HCT116 (cell line): ENCODE results near the gene OTUD4. TPM values are rescaled to one million over a fixed set of nuclear protein-coding genes. Genes with fewer than 3 reads are reported as not detected.

Source experiments
- ATAC-seq: fragments of 200-7000 bp; cut with Tn5 transposase; 2 replicates; pipeline ENCODE4 v1.9.1; 2020; ENCODE audit warnings: mild to moderate bottlenecking, moderate library complexity
- BruUV-seq: library from RNA; stranded (reverse); fragments of 400-500 nt; replicated peaks from 2 replicates; lab custom pipeline; 2021; lab: Mats Ljungman, UMichigan
- CTCF ChIA-PET: fragments of 300-600 bp; sonication (Branson Sonifier 250); formaldehyde crosslinking; loops from one replicate; lab custom pipeline; 2021; ENCODE audit warnings: antibody characterized with exemption; lab: Charles Lee
- POLR2A ChIA-PET: fragments of 300-600, 350-600 bp; sonication (Branson Sonifier 250); formaldehyde crosslinking; loops from one replicate; lab custom pipeline; 2021; ENCODE audit warnings: antibody characterized with exemption; lab: Charles Lee
- RAD21 ChIA-PET, 2 experiments: fragments of 300-600 bp; sonication (Branson Sonifier 250); formaldehyde crosslinking; loops; one replicate each; lab custom pipeline; 2023; ENCODE audit warnings: low total read pairs in 2 of 2; ENCODE audit not compliant: uncharacterized antibody in 2 of 2, unreplicated experiment in 2 of 2, low non-redundant PET in 1 of 2; lab: Charles Lee
- DNase-seq: peaks from one replicate; pipeline ENCODE4 v3.0.0-alpha.2; 2010; ENCODE audit warnings: low read depth, low spot score
- H2AFZ ChIP-seq: fragments of 200-600 bp; shearing (Covaris generic), sonication (generic); 2 replicates; pipeline ENCODE4 v1.6.1; 2017; ENCODE audit warnings: low read depth, mixed run types, mixed read lengths, antibody characterized with exemption, low read length; ENCODE audit not compliant: poor library complexity, severe bottlenecking
- H3K27ac ChIP-seq: 2 replicates; pipeline ENCODE4 v1.5.1; 2012; ENCODE audit warnings: low read depth, low read length
- H3K27me3 ChIP-seq: fragments of 200-600 bp; sonication (generic); 2 replicates; pipeline ENCODE4 v1.6.1; 2016; ENCODE audit warnings: mixed run types, low read length, mixed read lengths; ENCODE audit not compliant: insufficient read depth
- H3K36me3 ChIP-seq, 2 experiments: fragments of 200-500 bp in 1 of 2; fragments of 200-600 bp in 1 of 2; sonication (Bioruptor generic) in 1 of 2; sonication (generic) in 1 of 2; 2 replicates each; pipeline versions ENCODE4 v1.5.1 to v1.6.1; 2014 to 2016; ENCODE audit warnings: low read length in 2 of 2, inconsistent platforms in 1 of 2, mixed read lengths in 1 of 2, mixed run types in 1 of 2; ENCODE audit not compliant: insufficient read depth in 2 of 2, control insufficient read depth in 1 of 2
- H3K4me1 ChIP-seq, 2 experiments: fragments of 200-600 bp in 1 of 2; sonication (generic) in 1 of 2; 2 replicates each; pipeline versions ENCODE4 v1.5.1 to v1.6.1; 2012 to 2017; ENCODE audit warnings: low read length in 2 of 2, inconsistent platforms in 1 of 2, mild to moderate bottlenecking in 1 of 2, mixed read lengths in 1 of 2, mixed run types in 1 of 2, moderate library complexity in 1 of 2; ENCODE audit not compliant: insufficient read depth in 2 of 2, control insufficient read depth in 1 of 2
- H3K4me2 ChIP-seq: fragments of 200-600 bp; sonication (generic); 2 replicates; pipeline ENCODE4 v1.6.1; 2017; ENCODE audit warnings: mixed run types, low read length, mixed read lengths
- H3K4me3 ChIP-seq, 2 experiments: fragments of 200-600 bp in 1 of 2; sonication (generic) in 1 of 2; replicated peaks in 1 of 2; 2 replicates each; pipeline ENCODE4 v1.5.1; 2011 to 2016; ENCODE audit warnings: low read length in 2 of 2, control low read depth in 1 of 2, low read depth in 1 of 2, mild to moderate bottlenecking in 1 of 2, mixed read lengths in 1 of 2, mixed run types in 1 of 2
- H3K79me2 ChIP-seq: fragments of 200-600 bp; sonication (generic); 2 replicates; pipeline ENCODE4 v1.6.1; 2017; ENCODE audit warnings: mild to moderate bottlenecking, mixed run types, low read length, moderate library complexity, mixed read lengths; ENCODE audit not compliant: insufficient read depth
- H3K9ac ChIP-seq: fragments of 200-600 bp; sonication (generic); 2 replicates; pipeline ENCODE4 v1.6.1; 2016; ENCODE audit warnings: low read length, mixed read lengths
- H3K9me2 ChIP-seq: fragments of 200-600 bp; sonication (generic), shearing (Covaris generic); 2 replicates; pipeline ENCODE4 v1.6.1; 2017; ENCODE audit warnings: mixed run types, mild to moderate bottlenecking, moderate library complexity; ENCODE audit not compliant: insufficient read depth
- H3K9me3 ChIP-seq, 2 experiments: fragments of 200-500 bp in 1 of 2; fragments of 200-600 bp in 1 of 2; sonication (Bioruptor generic) in 1 of 2; sonication (generic) in 1 of 2; 2 replicates each; pipeline ENCODE4 v1.6.1; 2014 to 2017; ENCODE audit warnings: low read length in 2 of 2, mixed read lengths in 2 of 2, inconsistent platforms in 1 of 2, low read depth in 1 of 2, mild to moderate bottlenecking in 1 of 2, mixed run types in 1 of 2, moderate library complexity in 1 of 2; ENCODE audit not compliant: control insufficient read depth in 1 of 2, insufficient read depth in 1 of 2
- H4K20me1 ChIP-seq: fragments of 200-600 bp; sonication (generic), shearing (Covaris generic); 2 replicates; pipeline ENCODE4 v1.6.1; 2017; ENCODE audit warnings: mixed run types, mild to moderate bottlenecking, moderate library complexity; ENCODE audit not compliant: insufficient read depth
- ATF3 ChIP-seq: IDR thresholded peaks from 2 replicates; pipeline ENCODE4 v1.6.1; 2012
- CBX3 ChIP-seq: IDR thresholded peaks from 2 replicates; pipeline ENCODE4 v1.6.1; 2012; ENCODE audit warnings: low read depth
- CEBPB ChIP-seq: IDR thresholded peaks from 2 replicates; pipeline ENCODE4 v1.6.1; 2012; ENCODE audit warnings: low read depth
- CTCF ChIP-seq, 3 experiments: fragments of 200-600 bp in 1 of 3; sonication (generic) in 1 of 3; IDR thresholded peaks in 2 of 3; conservative IDR thresholded peaks in 1 of 3; 2 replicates each; pipeline ENCODE4 v1.5.1; 2012 to 2017; ENCODE audit warnings: low read depth in 2 of 3, low read length in 2 of 3, antibody characterized with exemption in 1 of 3, borderline replicate concordance in 1 of 3, control low read depth in 1 of 3, mild to moderate bottlenecking in 1 of 3, mixed read lengths in 1 of 3, mixed run types in 1 of 3, moderate library complexity in 1 of 3; ENCODE audit not compliant: insufficient read depth in 1 of 3
- ELF1 ChIP-seq: IDR thresholded peaks from 2 replicates; pipeline ENCODE4 v1.6.1; 2012; ENCODE audit warnings: low read depth, borderline replicate concordance
- EZH2phosphoT487 ChIP-seq: fragments of 200-600 bp; IDR thresholded peaks from 2 replicates; pipeline ENCODE4 v1.6.1; 2018; ENCODE audit warnings: antibody characterized with exemption, borderline replicate concordance
- JUND ChIP-seq: IDR thresholded peaks from 2 replicates; pipeline ENCODE4 v1.6.1; 2012
- POLR2A ChIP-seq: IDR thresholded peaks from 2 replicates; pipeline ENCODE4 v1.7.0; 2011; ENCODE audit warnings: borderline replicate concordance; ENCODE audit not compliant: insufficient read depth, insufficient read length; ENCODE audit errors: extremely low read depth
- POLR2AphosphoS5 ChIP-seq: IDR thresholded peaks from 2 replicates; pipeline ENCODE4 v1.6.1; 2011; ENCODE audit warnings: mild to moderate bottlenecking, low read depth, low read length, moderate library complexity
- SP1 ChIP-seq: IDR thresholded peaks from 2 replicates; pipeline ENCODE4 v1.6.1; 2012; ENCODE audit warnings: low read depth
- SRF ChIP-seq: IDR thresholded peaks from 2 replicates; pipeline ENCODE4 v1.6.1; 2012; ENCODE audit warnings: low read depth
- TCF7L2 ChIP-seq: IDR thresholded peaks from 2 replicates; pipeline ENCODE4 v1.7.0; 2011; ENCODE audit warnings: borderline replicate concordance, inconsistent platforms; ENCODE audit not compliant: insufficient read depth, insufficient read length; ENCODE audit errors: extremely low read depth
- YY1 ChIP-seq: IDR thresholded peaks from 2 replicates; pipeline ENCODE4 v1.6.1; 2011; ENCODE audit warnings: low read length, low read depth, moderate library complexity, mild to moderate bottlenecking; ENCODE audit not compliant: insufficient replicate concordance; ENCODE audit errors: extremely low read depth
- ZBTB33 ChIP-seq: IDR thresholded peaks from 2 replicates; pipeline ENCODE4 v1.6.1; 2011; ENCODE audit warnings: mild to moderate bottlenecking, low read length, moderate library complexity; ENCODE audit not compliant: insufficient replicate concordance; ENCODE audit errors: extremely low read depth
- ZFX ChIP-seq: fragments of 450-650 bp; IDR thresholded peaks from 2 replicates; pipeline ENCODE4 v1.6.1; 2017
- ZNF274 ChIP-seq: fragments of 200-500 bp; sonication (Bioruptor generic); IDR thresholded peaks from 2 replicates; pipeline ENCODE4 v1.6.1; 2014; ENCODE audit warnings: mild to moderate bottlenecking, low read depth, low read length, inconsistent platforms
- intact Hi-C: fragments of 100-400 bp; cut with micrococcal nuclease; formaldehyde crosslinking; loops from 2 replicates; pipeline ENCODE4 v1.10.0; 2022
- total RNA-seq: library from RNA; stranded (reverse); gene quantifications from one replicate; pipeline ENCODE4 v1.2.1, GENCODE V29; 2021; ENCODE audit not compliant: unreplicated experiment
- TF ChIP-seq, protein P1 (sequence below): IDR thresholded peaks from 2 replicates; pipeline ENCODE4 v1.6.1; 2012
- TF ChIP-seq, protein P2 (sequence below): IDR thresholded peaks from 2 replicates; pipeline ENCODE4 v1.6.1; 2012; ENCODE audit warnings: low read depth

The OTUD4 gene
- total RNA-seq, 1 experiment from 2014 or later, result 37.2 TPM

DNA sequence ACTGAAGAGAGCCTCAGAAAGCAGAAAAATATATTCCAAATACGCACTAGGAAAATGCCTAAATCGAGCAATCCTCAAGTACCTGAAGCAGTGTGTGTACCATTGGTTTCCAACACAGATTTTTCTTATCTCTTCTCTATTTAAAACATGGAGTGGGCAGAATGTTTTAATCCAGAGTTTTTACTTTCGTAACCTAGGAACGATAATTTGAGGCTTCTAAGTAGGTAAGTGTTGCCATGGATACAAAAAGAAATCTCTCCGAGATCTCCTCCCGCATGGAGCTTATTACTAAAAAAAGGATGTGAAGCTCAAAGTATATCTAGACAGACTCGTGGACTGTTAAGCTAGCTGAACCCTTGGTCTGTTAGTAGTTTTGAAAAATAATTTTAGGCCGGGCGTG lies 23.0 kb upstream of the OTUD4 start (continued):
- TF ChIP-seq ZBTB33 (no peak), ELF1 (no peak), ZFX (no peak)
- TF ChIP-seq, protein P1, sequence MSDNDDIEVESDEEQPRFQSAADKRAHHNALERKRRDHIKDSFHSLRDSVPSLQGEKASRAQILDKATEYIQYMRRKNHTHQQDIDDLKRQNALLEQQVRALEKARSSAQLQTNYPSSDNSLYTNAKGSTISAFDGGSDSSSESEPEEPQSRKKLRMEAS, result no peak

GRCh38 chr4:145200366-145200765 lies 20.0 kb upstream of the OTUD4 start:
- intact Hi-C loops, result no loop called here
- ChIA-PET RAD21 (no interaction called here), CTCF (no interaction called here), POLR2A (no interaction called here)
- Histone ChIP-seq H3K4me1 (peaks cover 0 to 5% of the 10 kb centered on the region in 2 experiments; a peak in 3 of 4 replicates), H3K36me3 (no peaks in the 10 kb centered on the region), H3K4me3 (no peak overlapping the region), H3K27me3 (no peaks in the 10 kb centered on the region), H3K27ac (no peak overlapping the region), H4K20me1 (no peaks in the 10 kb centered on the region), H3K79me2 (no peaks in the 10 kb centered on the region), H3K9ac (no peak overlapping the region), H2AFZ (no peak overlapping the region), H3K4me2 (no peak overlapping the region), H3K9me3 (no peaks in the 10 kb centered on the region), H3K9me2 (no peaks in the 10 kb centered on the region)
- no TSS peak for BruUV-seq
- no peak for DNase-seq
- no peak for ATAC-seq
- no peak for TF ChIP-seq YY1
- TF ChIP-seq, protein P2, sequence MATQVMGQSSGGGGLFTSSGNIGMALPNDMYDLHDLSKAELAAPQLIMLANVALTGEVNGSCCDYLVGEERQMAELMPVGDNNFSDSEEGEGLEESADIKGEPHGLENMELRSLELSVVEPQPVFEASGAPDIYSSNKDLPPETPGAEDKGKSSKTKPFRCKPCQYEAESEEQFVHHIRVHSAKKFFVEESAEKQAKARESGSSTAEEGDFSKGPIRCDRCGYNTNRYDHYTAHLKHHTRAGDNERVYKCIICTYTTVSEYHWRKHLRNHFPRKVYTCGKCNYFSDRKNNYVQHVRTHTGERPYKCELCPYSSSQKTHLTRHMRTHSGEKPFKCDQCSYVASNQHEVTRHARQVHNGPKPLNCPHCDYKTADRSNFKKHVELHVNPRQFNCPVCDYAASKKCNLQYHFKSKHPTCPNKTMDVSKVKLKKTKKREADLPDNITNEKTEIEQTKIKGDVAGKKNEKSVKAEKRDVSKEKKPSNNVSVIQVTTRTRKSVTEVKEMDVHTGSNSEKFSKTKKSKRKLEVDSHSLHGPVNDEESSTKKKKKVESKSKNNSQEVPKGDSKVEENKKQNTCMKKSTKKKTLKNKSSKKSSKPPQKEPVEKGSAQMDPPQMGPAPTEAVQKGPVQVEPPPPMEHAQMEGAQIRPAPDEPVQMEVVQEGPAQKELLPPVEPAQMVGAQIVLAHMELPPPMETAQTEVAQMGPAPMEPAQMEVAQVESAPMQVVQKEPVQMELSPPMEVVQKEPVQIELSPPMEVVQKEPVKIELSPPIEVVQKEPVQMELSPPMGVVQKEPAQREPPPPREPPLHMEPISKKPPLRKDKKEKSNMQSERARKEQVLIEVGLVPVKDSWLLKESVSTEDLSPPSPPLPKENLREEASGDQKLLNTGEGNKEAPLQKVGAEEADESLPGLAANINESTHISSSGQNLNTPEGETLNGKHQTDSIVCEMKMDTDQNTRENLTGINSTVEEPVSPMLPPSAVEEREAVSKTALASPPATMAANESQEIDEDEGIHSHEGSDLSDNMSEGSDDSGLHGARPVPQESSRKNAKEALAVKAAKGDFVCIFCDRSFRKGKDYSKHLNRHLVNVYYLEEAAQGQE, result no peak
- no peak for TF ChIP-seq TCF7L2
- no peak for TF ChIP-seq CBX3
- no peak for TF ChIP-seq EZH2phosphoT487
- TF ChIP-seq POLR2AphosphoS5, result no peak
- TF ChIP-seq SP1, result no peak
- TF ChIP-seq POLR2A, result no peak
- TF ChIP-seq ELF1, result no peak
- TF ChIP-seq JUND, result no peak
- no peak for TF ChIP-seq CEBPB
- no peak for TF ChIP-seq CTCF (IDR thresholded peaks at IDR 0.05 in 2 of 3, conservative IDR thresholded peaks at IDR 0.05 in 1 of 3; ENCODE audit: borderline replicate concordance in 1 of 3, insufficient read depth in 1 of 3, low read depth in 2 of 3, low read length in 2 of 3)
- no peak for TF ChIP-seq ZFX
- no peak for TF ChIP-seq SRF
- no peak for TF ChIP-seq ZNF274
- no peak for TF ChIP-seq ATF3
- TF ChIP-seq, protein P1, result no peak
